Cardiac fibroblast (primary cell): Measurements from ENCODE around the gene CDH22.

Experiments
- DNase-seq, 2 donors: peaks; one replicate each; pipeline versions ENCODE4 v3.0.0 to v3.0.0-alpha.2; 2010; ENCODE audit warnings: low read depth in 2 of 2
- H3K4me3 ChIP-seq, 2 donors: replicated peaks in 1 of 2; 1 replicate in 1 of 2; 2 replicates in 1 of 2; pipeline ENCODE4 v1.5.1; 2011; ENCODE audit warnings: low read depth in 2 of 2, low read length in 2 of 2, mild to moderate bottlenecking in 2 of 2, moderate library complexity in 1 of 2
- CTCF ChIP-seq: IDR thresholded peaks from one replicate; pipeline ENCODE4 v1.5.1; 2011; ENCODE audit warnings: low read depth, mild to moderate bottlenecking, low read length, inconsistent platforms

CDH22 gene

GRCh38 chr20:46205349-46205748 is 102.9 kb downstream of the CDH22 start:
- no peak overlapping the region for H3K4me3 ChIP-seq
- no peak for DNase-seq
- no peak for TF ChIP-seq CTCF

- TF ChIP-seq CTCF: no peak
- DNase-seq: no peak
- no peak overlapping the region for H3K4me3 ChIP-seq
Observed at GRCh38 chr20:46204594-46205186, 103.6 kb downstream of the CDH22 start.

- DNase-seq: no peak
- no peak overlapping the region for H3K4me3 ChIP-seq
- no peak for TF ChIP-seq CTCF
Observed at GRCh38 chr20:46203510-46203837, 104.8 kb downstream of the CDH22 start.

- peak in 1 of 2 donors; percentile 39 for DNase-seq
- H3K4me3 ChIP-seq: no peak overlapping the region
- no peak for TF ChIP-seq CTCF
Observed at GRCh38 chr20:46202766-46203509, 105.4 kb downstream of the CDH22 start.

GRCh38 chr20:46200582-46201570 is 107.4 kb downstream of the CDH22 start:
- no peak for TF ChIP-seq CTCF
- no peak overlapping the region for H3K4me3 ChIP-seq
- DNase-seq: peak in 1 of 2 donors; percentile 16

- no peak for DNase-seq
- TF ChIP-seq CTCF: no peak
- no peak overlapping the region for H3K4me3 ChIP-seq
Observed at GRCh38 chr20:46199198-46199597, 109.1 kb downstream of the CDH22 start.
